Measurements from ENCODE around the gene OCRL. TPM values are rescaled to one million over a fixed set of nuclear protein-coding genes. Genes with fewer than 3 reads are reported as not detected.

Gene OCRL
- total RNA-seq, 1 donor from 2014 or later: 25.2 TPM

GRCh38 chrX:129634541-129634940 lies 94.5 kb downstream of the OCRL start:
- peak; percentile 67 for DNase-seq (ENCODE audit: low spot score)

- peak; percentile 81 for DNase-seq (ENCODE audit: low spot score)
Observed at GRCh38 chrX:129636175-129636681, 96.2 kb downstream of the OCRL start.

DNA sequence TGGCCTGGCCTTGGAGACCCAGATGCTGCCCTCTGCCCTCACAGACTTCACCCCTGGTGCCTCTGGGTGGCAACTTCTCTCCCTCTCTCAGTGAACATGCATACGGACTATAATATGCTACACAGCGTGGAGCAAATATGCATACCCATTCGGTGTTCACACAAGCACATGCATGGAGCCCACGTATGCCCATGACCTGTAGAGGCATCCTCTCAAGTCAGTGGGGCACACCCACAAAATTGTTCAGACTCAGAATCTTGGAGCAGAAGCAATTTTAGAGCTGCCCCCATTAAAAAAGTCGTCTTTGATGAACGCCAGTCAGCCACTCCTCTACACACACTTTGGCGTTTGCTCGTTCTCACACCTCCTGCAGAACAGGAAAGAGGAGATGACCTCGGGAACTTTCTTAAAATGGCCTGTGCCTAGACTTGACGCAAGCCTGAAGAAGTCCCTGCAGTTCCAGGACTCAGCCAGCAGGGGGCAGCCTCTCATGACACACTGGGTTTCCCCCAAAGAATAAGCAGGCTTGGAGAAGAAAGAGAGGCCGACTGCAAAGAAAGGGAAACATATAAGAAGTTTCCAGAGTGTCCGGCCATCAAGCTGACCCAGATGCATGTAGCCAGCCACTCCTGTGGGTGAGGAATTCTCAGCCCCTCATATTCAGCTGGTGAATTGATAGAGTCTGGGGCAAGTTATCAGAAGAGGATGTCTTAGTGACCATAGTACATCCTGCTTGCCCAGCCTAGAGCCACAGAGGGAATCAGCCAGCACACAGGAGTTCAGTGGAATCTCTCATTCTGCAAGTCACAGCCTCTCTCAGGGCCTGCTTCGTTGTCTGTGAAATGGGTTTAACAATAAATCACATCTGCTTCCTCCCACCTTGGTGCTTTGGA lies 97.4 kb downstream of the OCRL start:
- peak; percentile 88 for DNase-seq (ENCODE audit: low spot score)

- no peak for DNase-seq (ENCODE audit: low spot score)
Observed at GRCh38 chrX:129638917-129639316, 98.9 kb downstream of the OCRL start.

- no peak for DNase-seq (ENCODE audit: low spot score)
Observed at GRCh38 chrX:129640737-129641136, 100.7 kb downstream of the OCRL start.

DNA sequence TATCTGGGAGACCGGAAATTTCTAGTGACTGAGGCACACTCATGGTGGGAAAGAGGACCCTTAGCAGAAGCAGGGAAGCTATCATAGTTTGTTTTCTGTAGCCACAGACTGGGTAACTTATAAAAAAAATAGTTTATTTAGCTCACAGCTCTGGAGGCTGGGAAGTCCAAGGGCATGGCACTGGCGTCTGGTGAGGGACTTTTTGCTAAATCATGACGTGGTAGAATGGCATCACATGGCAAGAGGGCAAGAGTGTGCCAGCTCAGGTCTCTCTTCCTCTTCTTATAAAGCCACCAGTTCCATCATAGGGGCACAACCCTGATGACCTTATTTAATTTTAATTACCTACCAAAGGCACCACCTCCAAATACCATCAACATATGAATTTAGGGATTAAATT lies 101.4 kb downstream of the OCRL start:
- DNase-seq (ENCODE audit: low spot score): no peak

DNA sequence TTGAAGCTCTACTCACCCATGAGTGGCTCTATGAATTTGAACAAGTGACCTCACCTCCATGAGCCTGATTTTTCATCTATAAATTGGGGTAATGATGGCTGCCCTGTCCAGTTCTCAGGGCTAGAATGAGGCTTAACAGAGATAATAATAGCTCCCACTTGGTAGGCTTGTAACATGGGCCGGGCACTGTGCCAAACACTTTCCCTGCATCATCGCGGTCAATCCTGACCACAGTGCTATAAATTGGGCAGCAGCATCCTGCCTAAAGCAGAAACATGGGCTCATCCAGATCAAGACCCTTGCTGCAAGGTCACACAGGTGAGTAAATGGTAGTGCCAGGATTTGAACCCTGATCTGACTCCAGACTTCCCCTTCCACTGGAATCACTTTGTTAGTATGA lies 101.9 kb downstream of the OCRL start:
- DNase-seq (ENCODE audit: low spot score): no peak

Other genes starting within 250 kb of the OCRL start
- 32.4 TPM for gene SMARCA1, start 16.8 kb upstream of the OCRL start, total RNA-seq
- gene APLN, start 114.7 kb downstream of the OCRL start, total RNA-seq: 5.6 TPM
- 9.6 TPM for gene XPNPEP2, start 198.7 kb downstream of the OCRL start, total RNA-seq
- 24.3 TPM for gene SASH3, start 239.7 kb downstream of the OCRL start, total RNA-seq